C4-2B (cell line): ENCODE results near the gene ESYT2.

Source experiments
- H3K27ac ChIP-seq: fragments of 450-650 bp; 2 replicates; pipeline ENCODE4 v1.5.1; 2017
- CTCF ChIP-seq: fragments of 450-650 bp; conservative IDR thresholded peaks from 2 replicates; pipeline ENCODE4 v1.5.1; 2017; ENCODE audit warnings: mild to moderate bottlenecking
- ZFX ChIP-seq: fragments of 450-650 bp; IDR thresholded peaks from 2 replicates; pipeline ENCODE4 v1.6.1; 2017

The ESYT2 gene

GRCh38 chr7:158760445-158760764, 68.9 kb downstream of the ESYT2 start:
- H3K27ac ChIP-seq = no peak overlapping the region
- TF ChIP-seq CTCF = no peak
- TF ChIP-seq ZFX = no peak

GRCh38 chr7:158759749-158760444, 69.4 kb downstream of the ESYT2 start:
- H3K27ac ChIP-seq = no peak overlapping the region
- TF ChIP-seq CTCF = no peak

- no peak overlapping the region for H3K27ac ChIP-seq
Observed at GRCh38 chr7:158759245-158759614, 70.1 kb downstream of the ESYT2 start.

GRCh38 chr7:158758586-158759244, 70.6 kb downstream of the ESYT2 start:
- H3K27ac ChIP-seq = no peak overlapping the region
- TF ChIP-seq CTCF (no peak), ZFX (no peak)

More at GRCh38 chr7:158759245-158759614, 70.1 kb downstream of the ESYT2 start:
- no peak for TF ChIP-seq ZFX

- TF ChIP-seq CTCF (no peak), ZFX (no peak)
- no peak overlapping the region for H3K27ac ChIP-seq
Observed at GRCh38 chr7:158757404-158757989, 71.8 kb downstream of the ESYT2 start.

GRCh38 chr7:158754746-158755444, 74.4 kb downstream of the ESYT2 start:
- H3K27ac ChIP-seq = no peak overlapping the region
- no peak for TF ChIP-seq CTCF
- no peak for TF ChIP-seq ZFX

- no peak for TF ChIP-seq CTCF
- TF ChIP-seq ZFX = no peak
- H3K27ac ChIP-seq = no peak overlapping the region
Observed at GRCh38 chr7:158753900-158754299, 75.4 kb downstream of the ESYT2 start.
